Stimulated activated naive CD8-positive, alpha-beta T cell treated with anti-CD3 and anti-CD28 coated beads, Interleukin-15, Interleukin-2, amounts not matched to agents 100 ng/mL and 50 ng/mL, for 24 hours (primary cell): ENCODE results near the gene OSBPL6.
"Not testable (repeated sequence)": the region's sequence is repeated elsewhere in the genome, so short reads cannot be mapped to it uniquely, and the experiment has no call there.

Experiments
- H3K27ac Mint-ChIP-seq: one replicate; pipeline ENCODE4 v1.8.0; 2021; ENCODE audit warnings: mild to moderate bottlenecking, mixed read lengths
- H3K27me3 Mint-ChIP-seq: one replicate; pipeline ENCODE4 v1.8.0; 2021; ENCODE audit warnings: mixed read lengths
- H3K36me3 Mint-ChIP-seq: one replicate; pipeline ENCODE4 v1.8.0; 2021; ENCODE audit warnings: low read depth, mixed read lengths
- H3K4me1 Mint-ChIP-seq: one replicate; pipeline ENCODE4 v1.8.0; 2021; ENCODE audit warnings: low read depth, mixed read lengths
- H3K4me3 Mint-ChIP-seq: one replicate; pipeline ENCODE4 v1.8.0; 2021; ENCODE audit warnings: mild to moderate bottlenecking, mixed read lengths
- H3K9me3 Mint-ChIP-seq: one replicate; pipeline ENCODE4 v1.8.0; 2021; ENCODE audit warnings: mixed read lengths

Gene OSBPL6

GRCh38 chr2:178385595-178386148, 191.4 kb downstream of the OSBPL6 start:
- no peak overlapping the region for H3K4me3 Mint-ChIP-seq
- H3K27ac Mint-ChIP-seq = no peak overlapping the region
- no peaks in the 10 kb centered on the region for H3K27me3 Mint-ChIP-seq
- no peaks in the 10 kb centered on the region for H3K36me3 Mint-ChIP-seq
- no peaks in the 10 kb centered on the region for H3K9me3 Mint-ChIP-seq
- H3K4me1 Mint-ChIP-seq = no peaks in the 10 kb centered on the region

DNA sequence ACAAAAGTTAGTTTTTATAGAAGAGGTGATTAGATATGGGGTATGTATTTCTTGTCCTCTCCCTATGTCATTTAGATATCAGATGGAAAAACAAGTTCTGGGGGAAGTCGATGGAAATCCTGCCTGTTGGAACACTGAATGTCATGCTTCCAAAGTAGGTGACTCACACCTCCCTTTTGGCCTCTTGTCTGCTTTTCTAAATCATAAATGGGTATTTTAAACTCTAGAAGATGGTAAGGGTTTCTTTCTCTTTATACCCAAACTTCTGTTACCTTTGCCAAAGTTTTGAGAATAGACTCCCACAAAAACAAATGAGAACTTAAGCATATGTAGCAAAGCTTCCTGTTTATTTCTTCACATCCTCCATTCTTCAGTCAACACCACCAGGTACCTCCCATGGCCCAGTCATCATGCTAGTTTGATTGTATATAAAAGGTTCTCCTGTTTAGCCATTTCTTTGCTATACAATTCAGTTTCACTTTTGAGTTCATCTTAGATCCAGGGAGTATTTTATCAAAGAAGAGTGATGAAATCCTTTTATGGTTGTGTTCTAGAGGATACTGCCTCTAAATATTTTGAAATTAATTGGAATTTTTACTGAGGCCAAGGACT, 192.8 kb downstream of the OSBPL6 start:
- no peak overlapping the region for H3K4me3 Mint-ChIP-seq
- H3K27me3 Mint-ChIP-seq = peaks cover 3% of the 10 kb centered on the region
- H3K4me1 Mint-ChIP-seq = no peaks in the 10 kb centered on the region
- H3K27ac Mint-ChIP-seq = no peak overlapping the region
- no peaks in the 10 kb centered on the region for H3K9me3 Mint-ChIP-seq
- no peaks in the 10 kb centered on the region for H3K36me3 Mint-ChIP-seq

DNA sequence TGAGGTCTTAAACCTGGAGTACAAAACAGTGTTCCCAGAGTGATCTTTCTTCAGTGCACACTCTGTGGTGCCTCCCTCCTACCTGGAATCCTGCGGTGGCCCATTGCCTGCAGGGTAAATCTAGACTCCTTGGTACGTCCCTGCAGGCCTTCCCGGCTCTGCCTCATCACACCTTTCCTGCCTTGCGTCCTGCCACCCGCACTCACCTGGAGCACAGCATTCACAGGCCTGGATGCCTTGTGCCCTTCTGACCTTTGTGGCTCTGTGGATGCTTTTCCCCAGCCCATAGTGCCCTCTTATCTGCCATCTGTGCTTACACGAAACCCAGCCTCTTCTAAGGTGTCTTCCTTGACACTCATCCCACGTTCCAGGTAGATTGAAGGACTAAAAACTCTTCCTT, 194.0 kb downstream of the OSBPL6 start:
- Mint-ChIP-seq H3K9me3 (no peaks in the 10 kb centered on the region), H3K4me3 (no peak overlapping the region), H3K27me3 (peaks cover 3% of the 10 kb centered on the region), H3K36me3 (no peaks in the 10 kb centered on the region), H3K4me1 (no peaks in the 10 kb centered on the region), H3K27ac (no peak overlapping the region)

GRCh38 chr2:178391701-178392100, 197.4 kb downstream of the OSBPL6 start:
- H3K4me1 Mint-ChIP-seq = no peaks in the 10 kb centered on the region
- no peaks in the 10 kb centered on the region for H3K36me3 Mint-ChIP-seq
- no peak overlapping the region for H3K27ac Mint-ChIP-seq
- H3K4me3 Mint-ChIP-seq = no peak overlapping the region
- peaks cover 3% of the 10 kb centered on the region for H3K27me3 Mint-ChIP-seq
- H3K9me3 Mint-ChIP-seq = no peaks in the 10 kb centered on the region

GRCh38 chr2:178392215-178392614, 197.9 kb downstream of the OSBPL6 start:
- H3K36me3 Mint-ChIP-seq = no peaks in the 10 kb centered on the region
- H3K27ac Mint-ChIP-seq = no peak overlapping the region
- no peak overlapping the region for H3K4me3 Mint-ChIP-seq
- H3K9me3 Mint-ChIP-seq = no peaks in the 10 kb centered on the region
- H3K4me1 Mint-ChIP-seq = no peaks in the 10 kb centered on the region
- H3K27me3 Mint-ChIP-seq = peaks cover 3% of the 10 kb centered on the region

DNA sequence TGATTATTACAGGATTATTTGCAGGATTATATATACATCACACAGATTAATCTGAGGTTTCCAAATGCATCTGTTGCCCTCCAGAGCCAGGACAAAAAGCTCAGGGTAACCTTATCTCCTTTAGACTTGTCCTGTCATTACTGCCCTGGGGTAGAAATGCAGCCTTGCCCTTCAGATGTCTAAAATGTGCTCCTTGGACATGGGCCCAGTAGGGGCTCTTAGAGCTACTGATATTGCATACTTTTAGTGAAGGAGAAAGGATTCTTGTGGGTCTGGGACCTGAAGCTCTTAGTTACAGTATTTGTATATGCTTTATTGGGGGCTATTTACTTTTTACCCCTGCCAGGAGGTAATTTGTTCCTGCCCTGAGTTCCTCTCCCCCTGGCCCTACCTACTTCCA, 200.5 kb downstream of the OSBPL6 start:
- peaks cover 3% of the 10 kb centered on the region for H3K27me3 Mint-ChIP-seq
- no peaks in the 10 kb centered on the region for H3K36me3 Mint-ChIP-seq
- H3K9me3 Mint-ChIP-seq = no peaks in the 10 kb centered on the region
- H3K27ac Mint-ChIP-seq = no peak overlapping the region
- no peak overlapping the region for H3K4me3 Mint-ChIP-seq
- H3K4me1 Mint-ChIP-seq = no peaks in the 10 kb centered on the region

DNA sequence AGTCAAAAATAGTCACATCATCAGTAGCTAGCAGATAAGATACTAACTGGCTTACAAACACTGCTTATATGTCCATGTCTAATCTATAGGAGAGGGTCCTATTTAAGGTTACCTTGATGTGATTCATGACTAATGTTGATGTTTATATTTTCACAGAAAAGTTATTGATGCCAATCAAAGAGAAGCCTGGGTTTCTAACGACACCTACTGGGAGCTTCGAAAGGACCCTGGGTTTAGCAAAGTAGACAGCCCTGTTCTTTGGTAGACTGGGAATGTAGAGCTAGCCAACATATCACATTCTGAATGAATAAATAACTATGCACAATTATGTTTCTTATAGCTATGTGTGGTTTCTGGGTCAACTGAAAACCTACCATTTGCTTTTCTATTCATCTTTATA, 201.0 kb downstream of the OSBPL6 start:
- Mint-ChIP-seq H3K9me3 (no peaks in the 10 kb centered on the region), H3K27me3 (peaks cover 3% of the 10 kb centered on the region), H3K27ac (no peak overlapping the region), H3K4me3 (no peak overlapping the region), H3K4me1 (no peaks in the 10 kb centered on the region), H3K36me3 (no peaks in the 10 kb centered on the region)

DNA sequence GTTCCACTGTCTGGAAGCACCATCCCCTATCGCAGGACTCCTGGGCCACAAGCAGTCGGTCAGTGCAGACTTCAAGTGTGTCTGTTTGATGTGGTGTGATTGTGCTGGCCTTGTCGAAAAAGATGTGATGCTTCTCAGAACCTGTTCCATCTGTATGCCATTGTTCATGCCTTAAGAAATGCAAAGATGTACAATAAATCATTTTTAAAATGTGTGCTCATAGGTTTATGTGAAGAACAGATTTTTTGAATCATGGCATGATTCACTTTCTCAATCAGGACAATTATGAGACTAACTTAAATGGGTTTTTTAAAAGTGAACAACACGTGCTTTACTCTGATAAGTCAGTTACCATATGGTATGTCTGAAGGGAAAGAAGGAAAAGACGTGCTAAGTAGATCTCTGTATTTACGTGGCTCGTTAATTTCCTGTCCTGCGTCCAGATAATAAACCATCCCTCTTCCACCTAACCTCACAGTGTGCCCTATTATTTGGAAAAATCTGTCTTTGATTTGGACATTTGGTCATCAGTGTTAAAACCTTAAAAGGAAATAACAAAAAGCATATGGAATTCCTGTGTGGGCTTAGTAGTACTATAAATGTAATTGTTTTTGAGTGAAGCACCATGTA, 201.7 kb downstream of the OSBPL6 start:
- Mint-ChIP-seq H3K9me3 (no peaks in the 10 kb centered on the region), H3K4me3 (no peak overlapping the region), H3K4me1 (no peaks in the 10 kb centered on the region), H3K27ac (no peak overlapping the region), H3K36me3 (no peaks in the 10 kb centered on the region), H3K27me3 (peaks cover under 1% of the 10 kb centered on the region)

- Mint-ChIP-seq H3K4me3 (no peak overlapping the region), H3K36me3 (no peaks in the 10 kb centered on the region), H3K9me3 (no peaks in the 10 kb centered on the region), H3K4me1 (no peaks in the 10 kb centered on the region), H3K27ac (no peak overlapping the region), H3K27me3 (peaks cover 3% of the 10 kb centered on the region)
Measured at GRCh38 chr2:178397002-178397605, 202.8 kb downstream of the OSBPL6 start.

- H3K27ac Mint-ChIP-seq = no peak overlapping the region
- peaks cover 5% of the 10 kb centered on the region for H3K4me1 Mint-ChIP-seq
- H3K4me3 Mint-ChIP-seq = no peak overlapping the region
- no peaks in the 10 kb centered on the region for H3K36me3 Mint-ChIP-seq
- no peaks in the 10 kb centered on the region for H3K9me3 Mint-ChIP-seq
- H3K27me3 Mint-ChIP-seq = peaks cover 8% of the 10 kb centered on the region
Measured at GRCh38 chr2:178401994-178402437, 207.7 kb downstream of the OSBPL6 start.

DNA sequence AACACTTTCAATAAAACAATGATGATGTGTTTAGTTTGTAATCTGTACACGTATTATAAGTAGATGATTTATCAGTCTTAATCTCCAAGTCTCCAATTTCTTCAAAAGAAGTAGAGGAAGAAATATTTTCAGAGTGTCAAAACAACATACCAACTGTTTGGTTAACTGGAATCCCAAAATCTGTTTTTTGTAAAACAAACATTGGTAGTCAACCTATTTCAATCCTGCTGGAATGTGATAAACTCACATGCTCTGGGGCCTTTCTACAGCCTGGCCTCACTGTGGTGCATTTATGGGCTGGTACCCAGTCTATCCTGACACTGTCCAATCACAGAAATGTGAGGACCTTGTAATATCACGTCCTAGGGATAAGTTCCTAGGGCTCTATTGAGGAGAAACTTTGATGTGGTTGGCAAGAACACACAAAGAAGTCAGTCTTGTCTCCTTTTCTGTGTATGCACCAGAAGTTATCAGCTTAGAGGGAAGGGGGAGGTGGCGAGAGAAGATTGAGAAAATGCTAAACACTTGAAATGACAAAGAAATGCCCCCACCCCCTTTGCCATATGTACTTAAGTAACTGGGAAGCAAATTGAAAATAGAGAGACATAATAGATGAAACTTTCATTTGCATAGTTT, 209.5 kb downstream of the OSBPL6 start:
- H3K27me3 Mint-ChIP-seq = peaks cover 8% of the 10 kb centered on the region
- H3K4me1 Mint-ChIP-seq = peaks cover 5% of the 10 kb centered on the region
- H3K9me3 Mint-ChIP-seq = no peaks in the 10 kb centered on the region
- no peak overlapping the region for H3K27ac Mint-ChIP-seq
- H3K4me3 Mint-ChIP-seq = no peak overlapping the region
- H3K36me3 Mint-ChIP-seq = no peaks in the 10 kb centered on the region

- Mint-ChIP-seq H3K27me3 (peaks cover 8% of the 10 kb centered on the region), H3K4me1 (peaks cover 5% of the 10 kb centered on the region), H3K4me3 (no peak overlapping the region), H3K27ac (no peak overlapping the region), H3K9me3 (no peaks in the 10 kb centered on the region), H3K36me3 (no peaks in the 10 kb centered on the region)
Measured at GRCh38 chr2:178404368-178404767, 210.1 kb downstream of the OSBPL6 start.

DNA sequence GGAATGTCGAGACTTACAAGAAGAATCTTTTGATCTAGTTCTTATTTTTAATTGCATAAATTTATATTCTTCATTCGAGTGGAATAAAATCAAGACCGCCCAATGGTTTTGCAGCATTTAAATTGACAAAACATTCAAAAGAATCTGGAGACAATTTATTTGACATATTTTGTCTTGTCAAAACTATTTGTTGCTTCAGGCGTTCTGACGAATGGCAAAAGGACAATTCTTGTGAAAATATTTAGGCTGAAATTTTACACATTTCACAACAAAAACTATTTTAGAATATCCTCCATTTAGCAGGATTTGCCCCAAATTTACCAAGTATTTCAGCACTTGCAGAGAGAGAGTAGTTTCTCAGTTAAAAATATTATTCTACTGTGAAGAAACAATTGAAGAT, 214.9 kb downstream of the OSBPL6 start:
- Mint-ChIP-seq H3K27ac (no peak overlapping the region), H3K4me3 (no peak overlapping the region), H3K27me3 (peaks cover 4% of the 10 kb centered on the region), H3K9me3 (no peaks in the 10 kb centered on the region), H3K36me3 (no peaks in the 10 kb centered on the region), H3K4me1 (peaks cover 10% of the 10 kb centered on the region)

GRCh38 chr2:178412047-178412446, 217.7 kb downstream of the OSBPL6 start:
- Mint-ChIP-seq H3K4me3 (no peak overlapping the region), H3K36me3 (no peaks in the 10 kb centered on the region), H3K27me3 (peaks cover 4% of the 10 kb centered on the region), H3K9me3 (no peaks in the 10 kb centered on the region), H3K4me1 (peaks cover 16% of the 10 kb centered on the region), H3K27ac (no peak overlapping the region)

DNA sequence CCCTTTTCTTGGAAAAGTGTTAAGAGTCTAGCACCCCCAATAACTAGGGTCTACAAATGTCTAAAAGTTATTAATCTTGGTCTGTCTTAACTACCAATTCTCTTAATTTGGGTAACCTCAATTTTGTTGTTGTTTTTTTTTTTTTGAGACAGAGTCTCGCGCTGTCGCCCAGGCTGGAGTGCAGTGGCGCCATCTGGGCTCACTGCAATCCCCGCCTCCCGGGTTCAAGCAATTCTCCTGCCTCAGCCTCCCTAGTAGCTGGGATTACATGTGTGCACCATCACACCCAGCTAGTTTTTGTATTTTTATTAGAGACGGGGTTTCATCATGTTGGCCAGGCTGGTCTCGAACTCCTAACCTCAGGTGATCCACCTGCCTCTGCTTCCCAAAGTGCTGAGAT, 218.1 kb downstream of the OSBPL6 start:
- H3K27ac Mint-ChIP-seq = peak overlapping the region; percentile 93
- not testable (repeated sequence) for H3K27me3 Mint-ChIP-seq
- peak overlapping the region; percentile 88 for H3K4me3 Mint-ChIP-seq

More for the DNA sequence above, 218.1 kb downstream of the OSBPL6 start:
- H3K9me3 Mint-ChIP-seq, H3K36me3 Mint-ChIP-seq: not testable (repeated sequence)
- H3K4me1 Mint-ChIP-seq = peaks cover 16% of the 10 kb centered on the region
